Measurements from ENCODE around the gene NAXE.
A peak's percentile ranks its signal among the peaks of the same experiment; 100 is the strongest.
"Not testable (repeated sequence)": the region's sequence is repeated elsewhere in the genome, so short reads cannot be mapped to it uniquely, and the experiment has no call there.

NAXE gene

GRCh38 chr1:156622581-156623297 is 31.2 kb downstream of the NAXE start:
- DNase-seq (ENCODE audit: low read depth in 2 of 2), result no peak

- peak in 1 of 2 donors; percentile 33 for DNase-seq (ENCODE audit: low read depth in 2 of 2)
These were observed 32.6 kb downstream of the NAXE start for GRCh38 chr1:156623946-156624813.

- no peak for DNase-seq (ENCODE audit: low read depth in 2 of 2)
These were observed 33.3 kb downstream of the NAXE start for GRCh38 chr1:156624814-156625435.

- DNase-seq (ENCODE audit: low read depth in 2 of 2), result peak; percentile 52 to 62
These were observed 34.0 kb downstream of the NAXE start for GRCh38 chr1:156625436-156626078.

- no peak for DNase-seq (ENCODE audit: low read depth in 2 of 2)
These were observed 34.5 kb downstream of the NAXE start for GRCh38 chr1:156626079-156626438.

GRCh38 chr1:156627313-156627880 is 35.8 kb downstream of the NAXE start:
- no peak for DNase-seq (ENCODE audit: low read depth in 2 of 2)

- no peak for DNase-seq (ENCODE audit: low read depth in 2 of 2)
These were observed 38.4 kb downstream of the NAXE start for GRCh38 chr1:156629823-156630449.

- not testable (repeated sequence) for DNase-seq (ENCODE audit: low read depth in 2 of 2)
These were observed 39.6 kb downstream of the NAXE start for GRCh38 chr1:156631152-156631551.

GRCh38 chr1:156632355-156632754 is 40.8 kb downstream of the NAXE start:
- no peak for DNase-seq (ENCODE audit: low read depth in 2 of 2)

GRCh38 chr1:156638189-156638985 is 46.8 kb downstream of the NAXE start:
- no peak for DNase-seq (ENCODE audit: low read depth in 2 of 2)

GRCh38 chr1:156639601-156640101 is 48.1 kb downstream of the NAXE start:
- no peak for DNase-seq (ENCODE audit: low read depth in 2 of 2)

- DNase-seq (ENCODE audit: low read depth in 2 of 2), result no peak
These were observed 49.5 kb downstream of the NAXE start for GRCh38 chr1:156640842-156641706.

GRCh38 chr1:156641761-156642264 is 50.2 kb downstream of the NAXE start, which contains the start of gene BCAN:
BCAN (plus strand) TSS chr1:156642117; CDS start chr1:156646055, 3,938 bp downstream.
- no peak for DNase-seq (ENCODE audit: low read depth in 2 of 2)

- no peak for DNase-seq (ENCODE audit: low read depth in 2 of 2)
These were observed 50.9 kb downstream of the NAXE start for GRCh38 chr1:156642265-156643048.

GRCh38 chr1:156643049-156643777 is 51.6 kb downstream of the NAXE start:
- DNase-seq (ENCODE audit: low read depth in 2 of 2), result no peak

- no peak for DNase-seq (ENCODE audit: low read depth in 2 of 2)
These were observed 52.2 kb downstream of the NAXE start for GRCh38 chr1:156643778-156644092.

All from stimulated activated CD4-positive, alpha-beta T cell treated with anti-CD3 and anti-CD28 coated beads, Interleukin-4, amount 100 ng/mL, for 48 hours (primary cell).